ENCODE results near the gene DPPA5. TPM values are rescaled to one million over a fixed set of nuclear protein-coding genes. Genes with fewer than 3 reads are reported as not detected.

The DPPA5 gene
- total and polyA plus RNA-seq, 9 of the 15 experiments (the other 6 are each of a cell fraction or from before 2014, with no cell fraction given), result not detected

DNA sequence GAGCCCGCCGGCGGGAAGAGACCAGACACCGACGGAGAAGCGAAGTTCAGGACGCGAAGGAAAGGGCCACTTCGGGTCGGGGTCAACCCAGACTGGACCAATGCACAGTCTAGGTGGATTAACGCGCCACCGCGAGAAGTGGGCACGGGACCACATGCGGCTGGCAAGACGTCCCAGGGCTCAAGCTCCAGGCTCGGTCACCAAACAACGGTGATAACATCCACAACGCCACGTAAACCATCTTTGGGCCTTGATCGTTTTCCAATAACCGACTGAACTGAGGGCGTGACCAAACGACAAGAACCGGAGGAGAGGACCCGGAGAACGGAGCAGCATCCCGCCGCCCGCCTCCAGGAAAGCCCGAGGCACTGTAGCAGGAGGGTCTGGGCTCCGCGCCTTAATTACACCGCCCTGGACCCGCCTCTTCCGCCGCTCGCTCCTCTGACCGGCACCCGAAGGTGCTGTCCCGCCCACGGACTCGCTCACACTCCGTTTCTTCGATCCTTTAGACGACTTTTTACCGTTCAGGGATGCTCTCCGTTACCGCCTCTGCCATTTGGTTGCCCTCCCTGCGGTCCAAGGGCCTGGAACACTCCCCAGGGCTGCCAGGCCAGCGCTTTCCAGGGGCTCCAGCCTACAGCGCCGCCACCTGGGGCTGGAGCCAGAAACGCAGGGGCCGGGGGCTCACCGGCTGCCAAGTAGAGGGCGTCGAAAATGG lies 44.1 kb downstream of the DPPA5 start (continued):
- TF ChIP-seq, protein P1, sequence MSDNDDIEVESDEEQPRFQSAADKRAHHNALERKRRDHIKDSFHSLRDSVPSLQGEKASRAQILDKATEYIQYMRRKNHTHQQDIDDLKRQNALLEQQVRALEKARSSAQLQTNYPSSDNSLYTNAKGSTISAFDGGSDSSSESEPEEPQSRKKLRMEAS (CRISPR knock-in tag; IDR thresholded peaks at IDR 0.05), result peak; percentile 55; the same call in 1 of the 2 replicates
- TF ChIP-seq TAF9B (IDR thresholded peaks at IDR 0.05; ENCODE audit: partially characterized antibody) (peak; percentile 57), NCOA6 (IDR thresholded peaks at IDR 0.05) (no peak), NFIC (IDR thresholded peaks at IDR 0.05) (peak; percentile 72), E2F8 (IDR thresholded peaks at IDR 0.05; ENCODE audit: low read depth, partially characterized antibody) (peak; percentile 18), E2F1 (CRISPR knock-in tag; IDR thresholded peaks at IDR 0.05) (0 out of 2 replicates have a peak, but pooled peaks have one; percentile 52), CTCFL (IDR thresholded peaks at IDR 0.05; ENCODE audit: borderline replicate concordance, insufficient read depth, low read depth, low read length, poor library complexity, severe bottlenecking) (peak; percentile 58), ETV1 (tag; conservative IDR thresholded peaks at IDR 0.05; ENCODE audit: low read depth) (no peak), ZNF644 (tag; IDR thresholded peaks at IDR 0.05; ENCODE audit: low read depth) (no peak), FIP1L1 (IDR thresholded peaks at IDR 0.05; ENCODE audit: low read depth, low read length, poor library complexity, severe bottlenecking) (no peak), ZNF24 (IDR thresholded peaks at IDR 0.05) (no peak), HNRNPUL1 (IDR thresholded peaks at IDR 0.05; ENCODE audit: low read length) (no peak), TBP (optimal IDR thresholded peaks at IDR 0.05; ENCODE audit: low read depth, low read length) (peak; percentile 78), RBM39 (optimal IDR thresholded peaks at IDR 0.05; ENCODE audit: low read depth, low read length) (no peak), ZBTB26 (CRISPR knock-in tag; IDR thresholded peaks at IDR 0.05) (no peak), HSF4 (CRISPR knock-in tag; IDR thresholded peaks at IDR 0.05; ENCODE audit: borderline replicate concordance) (no peak)
- TF ChIP-seq, protein P2, sequence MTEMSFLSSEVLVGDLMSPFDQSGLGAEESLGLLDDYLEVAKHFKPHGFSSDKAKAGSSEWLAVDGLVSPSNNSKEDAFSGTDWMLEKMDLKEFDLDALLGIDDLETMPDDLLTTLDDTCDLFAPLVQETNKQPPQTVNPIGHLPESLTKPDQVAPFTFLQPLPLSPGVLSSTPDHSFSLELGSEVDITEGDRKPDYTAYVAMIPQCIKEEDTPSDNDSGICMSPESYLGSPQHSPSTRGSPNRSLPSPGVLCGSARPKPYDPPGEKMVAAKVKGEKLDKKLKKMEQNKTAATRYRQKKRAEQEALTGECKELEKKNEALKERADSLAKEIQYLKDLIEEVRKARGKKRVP (CRISPR knock-in tag; IDR thresholded peaks at IDR 0.05), result no peak

Data from K562 (cell line).